OCI-LY3 (cell line): ENCODE data around the gene S100A5.
A peak's percentile ranks its signal among the peaks of the same experiment; 100 is the strongest.

Experiments
- H2AFZ ChIP-seq: fragments of 200-600, 300-600 bp; shearing (Covaris generic); 2 replicates; pipeline ENCODE4 v1.6.0; 2014; ENCODE audit warnings: antibody characterized with exemption, low read depth, low read length
- H3K27ac ChIP-seq: fragments of 200-600, 300-600 bp; sonication (generic); 2 replicates; pipeline ENCODE4 v1.5.1; 2014; ENCODE audit warnings: mild to moderate bottlenecking, low read length, moderate library complexity, mixed read lengths
- H3K27me3 ChIP-seq: fragments of 200-600, 300-600 bp; sonication (generic); 2 replicates; pipeline ENCODE4 v1.6.1; 2014; ENCODE audit warnings: low read depth, low read length, mixed read lengths
- H3K36me3 ChIP-seq: fragments of 200-600, 300-600 bp; sonication (generic); replicated peaks from 2 replicates; pipeline ENCODE3; 2014; ENCODE audit warnings: low read depth, low read length, mixed read lengths
- H3K4me1 ChIP-seq: fragments of 300-600, 200-600 bp; sonication (generic); 2 replicates; pipeline ENCODE4 v1.6.1; 2014; ENCODE audit warnings: low read length, mixed read lengths
- H3K4me2 ChIP-seq: fragments of 200-600, 300-600 bp; sonication (generic); 2 replicates; pipeline ENCODE4 v1.6.1; 2014; ENCODE audit warnings: low read length, mixed read lengths
- H3K4me3 ChIP-seq: fragments of 300-600, 200-600 bp; sonication (generic); 2 replicates; pipeline ENCODE4 v1.5.1; 2014; ENCODE audit warnings: antibody characterized with exemption, mild to moderate bottlenecking, low read length, moderate library complexity
- H3K79me2 ChIP-seq: fragments of 300-600, 200-600 bp; shearing (Covaris generic); 2 replicates; pipeline ENCODE4 v1.6.1; 2014; ENCODE audit warnings: mild to moderate bottlenecking, low read length, mixed read lengths
- H3K9ac ChIP-seq: fragments of 300-600, 200-600 bp; shearing (Covaris generic); 2 replicates; pipeline ENCODE4 v1.6.0; 2014; ENCODE audit warnings: mild to moderate bottlenecking, low read length, moderate library complexity
- H3K9me3 ChIP-seq: fragments of 200-600, 300-600 bp; shearing (Covaris generic); 2 replicates; pipeline ENCODE4 v1.6.1; 2014; ENCODE audit warnings: low read length, mixed read lengths; ENCODE audit not compliant: insufficient read depth
- H4K20me1 ChIP-seq: fragments of 200-600, 300-600 bp; sonication (generic); 2 replicates; pipeline ENCODE4 v1.6.1; 2016; ENCODE audit warnings: low read length, mixed read lengths; ENCODE audit not compliant: insufficient read depth
- EZH2phosphoT487 ChIP-seq: fragments of 200-600 bp; shearing (Covaris generic); IDR thresholded peaks from 2 replicates; pipeline ENCODE4 v1.6.1; 2018; ENCODE audit warnings: antibody characterized with exemption, mixed run types, low read depth
- TF ChIP-seq, protein P1 (sequence below): fragments of 200-600, 300-600 bp; sonication (generic); IDR thresholded peaks from 2 replicates; pipeline ENCODE4 v1.5.1; 2014; ENCODE audit warnings: antibody characterized with exemption, low read length, low read depth

Gene S100A5

GRCh38 chr1:153546796-153547559 is 6.2 kb upstream of the S100A5 start:
- Histone ChIP-seq H3K4me1 (peaks cover 36% of the 10 kb centered on the region), H3K27ac (no peak overlapping the region), H3K27me3 (no peaks in the 10 kb centered on the region), H3K36me3 (peaks cover 14% of the 10 kb centered on the region), H2AFZ (no peak overlapping the region), H3K9me3 (no peaks in the 10 kb centered on the region), H3K9ac (no peak overlapping the region), H3K4me2 (peak overlapping the region; percentile 83), H4K20me1 (no peaks in the 10 kb centered on the region), H3K4me3 (no peak overlapping the region), H3K79me2 (no peaks in the 10 kb centered on the region)
- TF ChIP-seq, protein P1, sequence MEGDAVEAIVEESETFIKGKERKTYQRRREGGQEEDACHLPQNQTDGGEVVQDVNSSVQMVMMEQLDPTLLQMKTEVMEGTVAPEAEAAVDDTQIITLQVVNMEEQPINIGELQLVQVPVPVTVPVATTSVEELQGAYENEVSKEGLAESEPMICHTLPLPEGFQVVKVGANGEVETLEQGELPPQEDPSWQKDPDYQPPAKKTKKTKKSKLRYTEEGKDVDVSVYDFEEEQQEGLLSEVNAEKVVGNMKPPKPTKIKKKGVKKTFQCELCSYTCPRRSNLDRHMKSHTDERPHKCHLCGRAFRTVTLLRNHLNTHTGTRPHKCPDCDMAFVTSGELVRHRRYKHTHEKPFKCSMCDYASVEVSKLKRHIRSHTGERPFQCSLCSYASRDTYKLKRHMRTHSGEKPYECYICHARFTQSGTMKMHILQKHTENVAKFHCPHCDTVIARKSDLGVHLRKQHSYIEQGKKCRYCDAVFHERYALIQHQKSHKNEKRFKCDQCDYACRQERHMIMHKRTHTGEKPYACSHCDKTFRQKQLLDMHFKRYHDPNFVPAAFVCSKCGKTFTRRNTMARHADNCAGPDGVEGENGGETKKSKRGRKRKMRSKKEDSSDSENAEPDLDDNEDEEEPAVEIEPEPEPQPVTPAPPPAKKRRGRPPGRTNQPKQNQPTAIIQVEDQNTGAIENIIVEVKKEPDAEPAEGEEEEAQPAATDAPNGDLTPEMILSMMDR, result no peak
- no peak for TF ChIP-seq EZH2phosphoT487

DNA sequence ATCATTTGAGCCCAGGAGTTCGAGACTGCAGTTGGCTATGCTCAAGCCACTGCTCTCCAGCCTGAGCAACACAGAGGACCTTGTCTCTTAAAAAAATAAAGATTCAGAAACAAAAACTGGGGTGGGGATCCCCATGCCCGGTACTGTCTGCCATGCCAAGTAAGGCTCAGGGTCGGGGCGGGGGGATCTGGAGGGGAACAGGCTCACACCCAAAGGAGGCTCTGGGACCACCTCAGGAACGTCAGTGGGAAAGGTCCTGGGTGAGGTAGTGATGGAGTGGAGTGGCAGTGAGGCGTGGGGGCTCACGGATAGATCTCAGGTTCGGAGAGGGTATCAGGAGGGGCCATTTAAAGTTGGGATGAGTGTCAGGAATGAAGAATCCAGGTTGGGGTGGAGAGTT is 5.6 kb upstream of the S100A5 start:
- Histone ChIP-seq H2AFZ (no peak overlapping the region), H3K9me3 (no peaks in the 10 kb centered on the region), H4K20me1 (no peaks in the 10 kb centered on the region), H3K27ac (peak overlapping the region; percentile 74; the same call in 1 of the 2 replicates), H3K27me3 (no peaks in the 10 kb centered on the region), H3K9ac (peak overlapping the region; percentile 84), H3K4me1 (peaks cover 36% of the 10 kb centered on the region), H3K4me3 (peak overlapping the region; percentile 72), H3K79me2 (no peaks in the 10 kb centered on the region), H3K36me3 (peaks cover 14% of the 10 kb centered on the region), H3K4me2 (peak overlapping the region; percentile 83)
- TF ChIP-seq, protein P1, result no peak

- Histone ChIP-seq H3K4me1 (peaks cover 37% of the 10 kb centered on the region), H3K4me3 (peak within 1 kb of the TSS; percentile 72), H3K9ac (peak within 1 kb of the TSS; percentile 84), H3K4me2 (peak within 1 kb of the TSS; percentile 83), H3K9me3 (no peaks in the 10 kb centered on the region), H3K27ac (peak within 1 kb of the TSS; percentile 74), H3K36me3 (peaks cover 14% of the 10 kb centered on the region), H3K79me2 (no peaks in the 10 kb centered on the region), H2AFZ (peak within 1 kb of the TSS; percentile 17), H3K27me3 (no peaks in the 10 kb centered on the region), H4K20me1 (no peaks in the 10 kb centered on the region)
- TF ChIP-seq, protein P1, result no peak
- TF ChIP-seq EZH2phosphoT487, result no peak
Observed at GRCh38 chr1:153545067-153546055, 4.6 kb upstream of the S100A5 start, which contains the start of gene S100A4. Gene S100A4, minus strand, starts transcription at chr1:153545806. Its CDS starts 1,012 bp downstream, at chr1:153544794.
